GM19238 (cell line): Measurements from ENCODE around the gene MAP1LC3B2.

ENCODE experiments used
- DNase-seq: peaks from one replicate; pipeline ENCODE4 v3.0.0; 2011; ENCODE audit warnings: low spot score; ENCODE audit not compliant: insufficient read length

MAP1LC3B2 gene

GRCh38 chr12:116537101-116537904 is 21.9 kb upstream of the MAP1LC3B2 start:
- DNase-seq, result peak; percentile 16

- no peak for DNase-seq
Measured at GRCh38 chr12:116538076-116538591, 21.0 kb upstream of the MAP1LC3B2 start.

- DNase-seq, result no peak
Measured at GRCh38 chr12:116538682-116539305, 20.4 kb upstream of the MAP1LC3B2 start.

- DNase-seq, result no peak
Measured at GRCh38 chr12:116539361-116539771, 19.8 kb upstream of the MAP1LC3B2 start.

- DNase-seq, result no peak
Measured at GRCh38 chr12:116539905-116540482, 19.2 kb upstream of the MAP1LC3B2 start.

GRCh38 chr12:116540622-116541152 is 18.5 kb upstream of the MAP1LC3B2 start:
- no peak for DNase-seq

- no peak for DNase-seq
Measured at GRCh38 chr12:116541547-116542344, 17.4 kb upstream of the MAP1LC3B2 start.

- DNase-seq, result no peak
Measured at GRCh38 chr12:116542345-116542956, 16.7 kb upstream of the MAP1LC3B2 start.

GRCh38 chr12:116544656-116545055 is 14.5 kb upstream of the MAP1LC3B2 start:
- no peak for DNase-seq

- no peak for DNase-seq
Measured at GRCh38 chr12:116545144-116545543, 14.0 kb upstream of the MAP1LC3B2 start.

GRCh38 chr12:116545936-116546335 is 13.2 kb upstream of the MAP1LC3B2 start:
- DNase-seq, result no peak

- DNase-seq, result peak; percentile 59
Measured at GRCh38 chr12:116547955-116548501, 11.2 kb upstream of the MAP1LC3B2 start.

- DNase-seq, result no peak
Measured at GRCh38 chr12:116549993-116550392, 9.2 kb upstream of the MAP1LC3B2 start.

- no peak for DNase-seq
Measured at GRCh38 chr12:116551151-116551550, 8.0 kb upstream of the MAP1LC3B2 start.

- no peak for DNase-seq
Measured at GRCh38 chr12:116551619-116551951, 7.6 kb upstream of the MAP1LC3B2 start.

- DNase-seq, result no peak
Measured at GRCh38 chr12:116551952-116552772, 7.0 kb upstream of the MAP1LC3B2 start.

GRCh38 chr12:116552773-116553373 is 6.3 kb upstream of the MAP1LC3B2 start:
- no peak for DNase-seq

- no peak for DNase-seq
Measured at GRCh38 chr12:116556356-116556952, 2.7 kb upstream of the MAP1LC3B2 start.
